NCI-H524 treated with DMSO at 0.1 percent for 48 hours (cell line): ENCODE measurements around the gene TLE1.
A peak's percentile ranks its signal among the peaks of the same experiment; 100 is the strongest.
"Not testable (repeated sequence)": the region's sequence is repeated elsewhere in the genome, so short reads cannot be mapped to it uniquely, and the experiment has no call there.

Experiments used
- DNase-seq: peaks from one replicate; lab custom pipeline; 2025; lab: John Stamatoyannopoulos, UW

TLE1 gene

GRCh38 chr9:81689343-81690175 is at the start of gene TLE1:
TLE1 (minus strand) TSS chr9:81689547; CDS start chr9:81688240, 1,307 bp downstream.
- peak; percentile 54 for DNase-seq

- no peak for DNase-seq
Observed at GRCh38 chr9:81737871-81738507, 48.6 kb upstream of the TLE1 start.

- not testable (repeated sequence) for DNase-seq
Observed at GRCh38 chr9:81730498-81730897, 41.2 kb upstream of the TLE1 start.

GRCh38 chr9:81729135-81729534 is 39.8 kb upstream of the TLE1 start:
- no peak for DNase-seq

- DNase-seq, result no peak
Observed at GRCh38 chr9:81724242-81724889, 35.0 kb upstream of the TLE1 start.

- no peak for DNase-seq
Observed at GRCh38 chr9:81722277-81722676, 32.9 kb upstream of the TLE1 start.

- no peak for DNase-seq
Observed at GRCh38 chr9:81720450-81721086, 31.2 kb upstream of the TLE1 start.

GRCh38 chr9:81719972-81720371 is 30.6 kb upstream of the TLE1 start:
- DNase-seq, result peak; percentile 9

- no peak for DNase-seq
Observed at GRCh38 chr9:81718244-81718643, 28.9 kb upstream of the TLE1 start.

- no peak for DNase-seq
Observed at GRCh38 chr9:81717747-81718077, 28.4 kb upstream of the TLE1 start.

- no peak for DNase-seq
Observed at GRCh38 chr9:81717061-81717746, 27.9 kb upstream of the TLE1 start.

- DNase-seq, result no peak
Observed at GRCh38 chr9:81716409-81716808, 27.1 kb upstream of the TLE1 start.

GRCh38 chr9:81705578-81705977 is 16.2 kb upstream of the TLE1 start:
- DNase-seq, result no peak

- no peak for DNase-seq
Observed at GRCh38 chr9:81694541-81694940, 5.2 kb upstream of the TLE1 start.

- no peak for DNase-seq
Observed at GRCh38 chr9:81693671-81694378, 4.5 kb upstream of the TLE1 start.

GRCh38 chr9:81690251-81690851 is 1.0 kb upstream of the TLE1 start:
- DNase-seq, result no peak

GRCh38 chr9:81689093-81689342 is 329 bp downstream of the TLE1 start:
- not testable (repeated sequence) for DNase-seq

- not testable (repeated sequence) for DNase-seq
Observed at GRCh38 chr9:81688262-81689092, 870 bp downstream of the TLE1 start.

- DNase-seq, result no peak
Observed at GRCh38 chr9:81687521-81688261, 1.7 kb downstream of the TLE1 start.
